ENCODE results near the gene SIGLEC1.

SIGLEC1 gene

DNA sequence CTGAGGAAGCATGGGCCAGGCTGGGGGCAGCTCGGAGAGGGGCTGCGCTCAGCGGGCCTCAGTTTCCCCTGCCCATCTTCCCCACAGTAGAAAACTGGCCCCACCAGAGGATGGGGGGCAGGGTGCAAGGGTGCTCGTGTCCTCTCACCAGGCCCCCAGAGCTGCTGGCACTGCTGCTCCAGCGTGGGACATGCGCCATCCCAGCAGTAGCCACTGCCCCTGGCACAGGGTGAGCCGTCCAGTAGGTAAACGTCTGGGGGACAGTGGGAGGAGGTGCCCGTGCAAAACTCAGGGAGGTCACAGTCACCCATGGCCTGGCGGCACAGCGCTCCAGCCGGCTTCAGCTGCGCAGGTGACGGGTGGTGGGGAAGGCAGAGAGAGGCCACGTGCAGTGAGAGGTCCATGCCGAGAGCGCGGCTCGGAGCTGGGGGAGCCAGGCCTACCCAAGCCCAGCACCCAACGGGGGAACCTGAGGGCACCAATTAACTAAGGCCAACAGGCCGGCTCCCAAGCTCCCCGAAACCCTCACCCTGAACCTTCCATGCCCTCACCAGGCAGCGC, 40.3 kb downstream of the SIGLEC1 start:
- Histone ChIP-seq H3K9me3 (ENCODE audit: control insufficient read depth, insufficient read depth, low read length) (no peaks in the 10 kb centered on the region), H3K36me3 (ENCODE audit: control insufficient read depth, insufficient read depth, low read length) (no peaks in the 10 kb centered on the region; the same call in 1 of the 2 replicates), H3K27me3 (ENCODE audit: control insufficient read depth, insufficient read depth, low read length) (peaks cover 11% of the 10 kb centered on the region; the same call in 1 of the 2 replicates), H3K4me1 (ENCODE audit: control insufficient read depth, insufficient read depth, low read length) (no peaks in the 10 kb centered on the region; the same call in 1 of the 2 replicates), H3K27ac (ENCODE audit: low read length) (no peak overlapping the region), H3K4me3 (ENCODE audit: low read length) (peak overlapping the region; percentile 30; the same call in 1 of the 2 replicates)
- DNase-seq (ENCODE audit: low read depth, low spot score), result no peak
- WGBS (ENCODE audit: insufficient coverage, insufficient read length), result no CpG with 5 or more reads among the region's 23 CpGs

DNA sequence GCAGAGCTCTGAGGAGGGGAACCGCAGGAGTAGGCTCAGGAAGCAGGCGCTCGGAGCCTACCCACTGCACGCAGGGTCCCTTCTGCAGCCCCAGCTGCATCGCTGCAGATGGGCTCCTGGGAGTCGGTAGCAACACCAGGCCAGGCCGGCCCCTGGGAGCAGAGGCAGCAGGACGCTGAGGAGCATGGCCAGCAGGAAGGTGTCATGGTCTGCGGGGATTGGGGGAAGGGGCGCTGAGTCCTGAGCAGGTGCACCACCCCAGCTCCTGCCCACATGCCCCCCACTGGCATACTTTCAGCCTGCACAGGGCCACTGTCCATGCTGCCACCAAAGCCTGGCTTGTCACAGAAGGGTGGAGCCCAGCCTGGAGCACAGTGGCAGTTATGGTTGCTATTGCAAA, 41.5 kb downstream of the SIGLEC1 start:
- WGBS (ENCODE audit: insufficient coverage, insufficient read length), result no CpG with 5 or more reads among the region's 10 CpGs
- DNase-seq (ENCODE audit: low read depth, low spot score), result no peak
- Histone ChIP-seq H3K36me3 (ENCODE audit: control insufficient read depth, insufficient read depth, low read length) (no peaks in the 10 kb centered on the region; the same call in 1 of the 2 replicates), H3K4me1 (ENCODE audit: control insufficient read depth, insufficient read depth, low read length) (no peaks in the 10 kb centered on the region; the same call in 1 of the 2 replicates), H3K27ac (ENCODE audit: low read length) (no peak overlapping the region), H3K9me3 (ENCODE audit: control insufficient read depth, insufficient read depth, low read length) (no peaks in the 10 kb centered on the region), H3K4me3 (ENCODE audit: low read length) (no peak overlapping the region), H3K27me3 (ENCODE audit: control insufficient read depth, insufficient read depth, low read length) (peaks cover 11% of the 10 kb centered on the region; the same call in 1 of the 2 replicates)

DNA sequence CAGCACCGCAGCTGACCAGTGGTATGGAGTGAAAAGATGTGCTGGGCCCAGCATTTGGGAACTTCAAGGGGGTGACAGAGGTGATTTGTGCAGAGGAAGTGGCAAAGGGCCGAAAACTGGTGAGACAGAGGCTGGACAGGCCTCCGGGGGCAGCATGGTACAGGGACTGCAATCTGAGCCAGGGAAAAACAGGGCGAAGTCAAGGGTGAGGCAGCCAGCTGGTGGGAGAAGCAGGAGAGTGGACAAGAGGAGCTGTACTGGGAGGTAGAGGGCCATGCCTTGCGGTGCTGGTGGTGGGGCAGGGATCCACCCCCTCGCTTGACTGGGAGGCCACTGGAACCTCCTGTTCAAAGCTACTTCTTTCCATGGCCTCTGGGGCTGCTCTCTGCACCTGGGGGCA, 41.9 kb downstream of the SIGLEC1 start:
- no peaks in the 10 kb centered on the region; the same call in 1 of the 2 replicates for H3K36me3 ChIP-seq (ENCODE audit: control insufficient read depth, insufficient read depth, low read length)
- no peak overlapping the region for H3K27ac ChIP-seq (ENCODE audit: low read length)
- no peak for DNase-seq (ENCODE audit: low read depth, low spot score)
- H3K4me3 ChIP-seq (ENCODE audit: low read length), result no peak overlapping the region
- H3K4me1 ChIP-seq (ENCODE audit: control insufficient read depth, insufficient read depth, low read length), result no peaks in the 10 kb centered on the region; the same call in 1 of the 2 replicates
- WGBS (ENCODE audit: insufficient coverage, insufficient read length), result no CpG with 5 or more reads among the region's 6 CpGs
- no peaks in the 10 kb centered on the region for H3K9me3 ChIP-seq (ENCODE audit: control insufficient read depth, insufficient read depth, low read length)
- H3K27me3 ChIP-seq (ENCODE audit: control insufficient read depth, insufficient read depth, low read length), result peaks cover 11% of the 10 kb centered on the region; the same call in 1 of the 2 replicates

DNA sequence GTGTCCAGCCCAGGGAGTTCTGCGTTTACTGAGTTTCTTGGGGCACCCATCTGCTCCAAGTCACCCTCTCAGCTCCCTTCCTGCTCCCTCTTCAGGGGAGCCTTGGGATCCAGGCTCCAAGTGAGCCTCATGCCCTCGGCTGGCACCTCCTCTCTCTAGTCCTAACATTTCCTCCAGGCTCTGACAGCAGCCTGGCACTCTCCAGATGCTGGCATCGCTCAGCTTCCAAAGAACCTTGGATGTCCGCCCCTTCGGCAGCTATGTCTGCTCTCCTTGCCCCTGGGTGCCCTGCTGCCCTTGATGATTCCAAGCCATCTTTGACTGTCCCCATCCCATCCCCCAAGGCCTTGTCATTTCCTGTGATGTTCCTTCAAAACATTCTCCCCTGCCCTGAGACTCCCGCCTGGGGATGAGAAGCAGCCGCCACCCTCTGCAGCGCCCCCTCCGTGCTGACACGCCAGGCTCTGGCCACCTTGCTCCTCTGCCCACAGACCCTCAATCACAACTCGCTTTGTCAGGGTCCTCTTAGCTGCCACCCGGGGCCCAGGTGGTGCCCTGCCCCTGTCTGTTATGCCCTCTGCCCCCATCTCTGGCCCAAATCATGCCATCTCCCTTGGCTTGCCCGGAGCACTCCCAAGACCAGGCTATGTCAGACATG, 42.6 kb downstream of the SIGLEC1 start:
- H3K27me3 ChIP-seq (ENCODE audit: control insufficient read depth, insufficient read depth, low read length), result peaks cover 11% of the 10 kb centered on the region; the same call in 1 of the 2 replicates
- no peak for DNase-seq (ENCODE audit: low read depth, low spot score)
- H3K4me3 ChIP-seq (ENCODE audit: low read length), result no peak overlapping the region
- no peaks in the 10 kb centered on the region; the same call in 1 of the 2 replicates for H3K36me3 ChIP-seq (ENCODE audit: control insufficient read depth, insufficient read depth, low read length)
- H3K27ac ChIP-seq (ENCODE audit: low read length), result no peak overlapping the region
- no peaks in the 10 kb centered on the region for H3K9me3 ChIP-seq (ENCODE audit: control insufficient read depth, insufficient read depth, low read length)
- WGBS (ENCODE audit: insufficient coverage, insufficient read length), result no CpG with 5 or more reads among the region's 13 CpGs
- H3K4me1 ChIP-seq (ENCODE audit: control insufficient read depth, insufficient read depth, low read length), result no peaks in the 10 kb centered on the region; the same call in 1 of the 2 replicates

DNA sequence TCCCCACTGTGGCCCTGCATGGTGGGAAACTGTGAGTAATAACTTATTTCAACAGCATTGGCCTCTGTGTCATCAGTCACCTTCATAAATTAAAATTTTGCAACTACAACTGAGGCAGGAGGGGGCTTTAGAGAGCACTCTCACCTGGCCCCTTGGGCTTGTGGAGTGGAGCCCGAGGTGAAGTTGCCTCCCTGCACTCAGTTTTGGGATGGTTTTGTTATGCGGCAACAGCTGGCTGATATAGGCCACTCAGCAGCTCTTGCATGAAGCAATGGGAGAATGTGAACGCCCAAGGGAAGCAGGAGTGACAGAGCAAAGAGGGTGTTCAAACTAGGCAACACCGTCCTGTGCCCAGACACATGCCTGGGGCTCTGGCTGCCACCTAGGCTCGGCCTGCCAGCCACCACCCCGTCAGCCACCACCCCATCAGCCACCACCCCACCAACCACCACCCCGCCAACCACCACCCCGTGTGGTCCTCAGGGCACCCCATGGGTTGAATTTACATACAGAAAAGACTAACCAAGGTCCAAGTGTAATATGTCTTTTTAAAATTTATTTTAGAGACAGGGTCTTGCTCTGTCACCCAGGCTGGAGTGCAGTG, 44.9 kb downstream of the SIGLEC1 start:
- H3K27ac ChIP-seq (ENCODE audit: low read length), result no peak overlapping the region
- no peaks in the 10 kb centered on the region; the same call in 1 of the 2 replicates for H3K4me1 ChIP-seq (ENCODE audit: control insufficient read depth, insufficient read depth, low read length)
- no CpG with 5 or more reads among the region's 8 CpGs for WGBS (ENCODE audit: insufficient coverage, insufficient read length)
- peaks cover 10% of the 10 kb centered on the region; the same call in 1 of the 2 replicates for H3K27me3 ChIP-seq (ENCODE audit: control insufficient read depth, insufficient read depth, low read length)
- H3K36me3 ChIP-seq (ENCODE audit: control insufficient read depth, insufficient read depth, low read length), result no peaks in the 10 kb centered on the region; the same call in 1 of the 2 replicates
- H3K9me3 ChIP-seq (ENCODE audit: control insufficient read depth, insufficient read depth, low read length), result no peaks in the 10 kb centered on the region
- no peak overlapping the region for H3K4me3 ChIP-seq (ENCODE audit: low read length)
- DNase-seq (ENCODE audit: low read depth, low spot score), result no peak

DNA sequence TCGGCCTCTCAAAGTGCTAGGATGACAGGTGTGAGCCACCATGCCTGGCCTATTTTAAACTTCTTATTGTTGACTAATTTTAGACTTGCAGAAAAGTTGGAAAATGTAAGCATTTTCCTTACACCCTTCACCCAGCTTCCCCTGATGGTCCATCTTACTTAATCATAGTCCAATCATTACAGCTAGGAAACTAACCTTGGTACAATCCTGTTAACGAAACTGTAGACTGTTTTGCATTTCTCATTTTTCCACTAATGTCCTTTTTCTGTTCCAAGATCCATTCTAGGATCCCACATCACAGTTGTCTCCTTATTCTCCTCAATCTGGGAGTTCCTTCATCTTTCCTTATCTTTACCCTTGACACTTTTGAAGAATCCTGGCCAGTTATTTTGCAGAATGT, 48.5 kb downstream of the SIGLEC1 start:
- peaks cover 27% of the 10 kb centered on the region for H3K27me3 ChIP-seq (ENCODE audit: control insufficient read depth, insufficient read depth, low read length)
- H3K4me1 ChIP-seq (ENCODE audit: control insufficient read depth, insufficient read depth, low read length), result peaks cover 4% of the 10 kb centered on the region
- H3K36me3 ChIP-seq (ENCODE audit: control insufficient read depth, insufficient read depth, low read length), result no peaks in the 10 kb centered on the region
- no peak overlapping the region for H3K4me3 ChIP-seq (ENCODE audit: low read length)
- WGBS (ENCODE audit: insufficient coverage, insufficient read length), result no CpG with 5 or more reads among the region's 2 CpGs
- H3K27ac ChIP-seq (ENCODE audit: low read length), result no peak overlapping the region
- DNase-seq (ENCODE audit: low read depth, low spot score), result no peak
- no peaks in the 10 kb centered on the region for H3K9me3 ChIP-seq (ENCODE audit: control insufficient read depth, insufficient read depth, low read length)

DNA sequence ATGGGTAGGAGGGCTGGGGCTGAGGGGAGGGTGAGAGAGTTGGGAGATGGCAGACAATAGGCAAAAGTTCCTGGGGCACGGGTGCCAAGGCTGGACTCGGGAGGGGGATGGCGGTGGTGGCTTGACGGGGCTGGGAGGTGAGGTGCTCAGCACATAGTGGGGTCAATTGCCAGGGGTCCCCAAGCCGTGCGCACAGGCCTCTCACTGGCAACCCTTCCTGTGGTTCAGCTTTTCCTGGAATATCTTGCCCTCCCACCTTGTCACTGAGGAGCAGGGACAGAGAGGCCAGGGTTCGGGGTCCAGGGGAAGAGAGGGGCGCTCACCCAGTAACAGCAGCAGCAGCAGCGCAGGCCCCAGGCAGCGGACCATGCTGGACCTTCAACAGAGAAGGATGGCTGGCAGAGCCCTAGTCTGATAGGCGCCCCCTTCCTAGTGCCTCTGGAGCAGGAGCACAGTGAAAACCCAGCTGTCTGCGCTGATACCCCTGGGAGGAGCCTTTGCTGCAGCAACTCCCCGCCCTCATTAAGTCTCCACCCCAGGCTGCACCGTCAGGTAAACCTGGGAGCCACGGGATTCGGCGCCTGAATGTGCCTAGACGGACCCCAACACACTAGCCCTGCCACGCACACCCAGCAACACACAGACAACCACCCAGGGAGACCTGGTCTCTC, 49.2 kb downstream of the SIGLEC1 start, which contains the start of gene GFRA4:
GFRA4 (minus strand) TSS at position 369 of the 671 bp plus-strand sequence; CDS start at position 369, 0 bp downstream.
- no CpG with 5 or more reads among the region's 19 CpGs for WGBS (ENCODE audit: insufficient coverage, insufficient read length)
- Histone ChIP-seq H3K9me3 (ENCODE audit: control insufficient read depth, insufficient read depth, low read length) (no peaks in the 10 kb centered on the region), H3K36me3 (ENCODE audit: control insufficient read depth, insufficient read depth, low read length) (no peaks in the 10 kb centered on the region), H3K27me3 (ENCODE audit: control insufficient read depth, insufficient read depth, low read length) (peaks cover 27% of the 10 kb centered on the region), H3K27ac (ENCODE audit: low read length) (no peak within 1 kb of the TSS), H3K4me1 (ENCODE audit: control insufficient read depth, insufficient read depth, low read length) (peaks cover 4% of the 10 kb centered on the region), H3K4me3 (ENCODE audit: low read length) (no peak within 1 kb of the TSS)
- DNase-seq (ENCODE audit: low read depth, low spot score), result no peak

All from iPS DF 6.9 (cell line).